Immature natural killer cell (primary cell): Measurements from ENCODE around the gene MET. TPM values are rescaled to one million over a fixed set of nuclear protein-coding genes. Genes with fewer than 3 reads are reported as not detected.

Experiments used
- DNase-seq, 3 donors: peaks; one replicate each; pipeline ENCODE4 v3.0.0; 2022; ENCODE audit warnings: mixed read lengths in 1 of 3
- H3K27ac Mint-ChIP-seq, 6 donors: one replicate each; pipeline ENCODE4 v1.8.0; 2020; ENCODE audit warnings: mixed read lengths in 6 of 6, mild to moderate bottlenecking in 5 of 6, inconsistent platforms in 4 of 6, moderate library complexity in 3 of 6
- H3K27me3 Mint-ChIP-seq, 3 donors: one replicate each; pipeline ENCODE4 v1.8.0; 2020 to 2021; ENCODE audit warnings: low read depth in 3 of 3, mild to moderate bottlenecking in 3 of 3, mixed read lengths in 3 of 3, moderate library complexity in 3 of 3, inconsistent platforms in 1 of 3
- H3K36me3 Mint-ChIP-seq, 3 donors: one replicate each; pipeline ENCODE4 v1.8.0; 2020; ENCODE audit warnings: mixed read lengths in 3 of 3, inconsistent platforms in 2 of 3, mild to moderate bottlenecking in 2 of 3
- H3K4me1 Mint-ChIP-seq, 2 donors: one replicate each; pipeline ENCODE4 v1.8.0; 2020; ENCODE audit warnings: inconsistent platforms in 2 of 2, mild to moderate bottlenecking in 2 of 2, mixed read lengths in 2 of 2, moderate library complexity in 1 of 2
- H3K4me3 Mint-ChIP-seq, 5 donors: one replicate each; pipeline ENCODE4 v1.8.0; 2020; ENCODE audit warnings: mild to moderate bottlenecking in 5 of 5, mixed read lengths in 5 of 5, inconsistent platforms in 3 of 5, moderate library complexity in 3 of 5
- H3K9me3 Mint-ChIP-seq, 6 donors: one replicate each; pipeline ENCODE4 v1.8.0; 2020; ENCODE audit warnings: mild to moderate bottlenecking in 6 of 6, mixed read lengths in 6 of 6, inconsistent platforms in 4 of 6, moderate library complexity in 3 of 6
- polyA plus RNA-seq, 3 donors: library from polyadenylated mRNA; unstranded; fragments of 300-500 nt; fragmentation: Illumina TruSeq; gene quantifications; one replicate each; pipeline ENCODE4 v1.2.3, GENCODE V29; 2021

Gene MET
- polyA plus RNA-seq, 3 donors from 2014 or later, result not detected

DNA sequence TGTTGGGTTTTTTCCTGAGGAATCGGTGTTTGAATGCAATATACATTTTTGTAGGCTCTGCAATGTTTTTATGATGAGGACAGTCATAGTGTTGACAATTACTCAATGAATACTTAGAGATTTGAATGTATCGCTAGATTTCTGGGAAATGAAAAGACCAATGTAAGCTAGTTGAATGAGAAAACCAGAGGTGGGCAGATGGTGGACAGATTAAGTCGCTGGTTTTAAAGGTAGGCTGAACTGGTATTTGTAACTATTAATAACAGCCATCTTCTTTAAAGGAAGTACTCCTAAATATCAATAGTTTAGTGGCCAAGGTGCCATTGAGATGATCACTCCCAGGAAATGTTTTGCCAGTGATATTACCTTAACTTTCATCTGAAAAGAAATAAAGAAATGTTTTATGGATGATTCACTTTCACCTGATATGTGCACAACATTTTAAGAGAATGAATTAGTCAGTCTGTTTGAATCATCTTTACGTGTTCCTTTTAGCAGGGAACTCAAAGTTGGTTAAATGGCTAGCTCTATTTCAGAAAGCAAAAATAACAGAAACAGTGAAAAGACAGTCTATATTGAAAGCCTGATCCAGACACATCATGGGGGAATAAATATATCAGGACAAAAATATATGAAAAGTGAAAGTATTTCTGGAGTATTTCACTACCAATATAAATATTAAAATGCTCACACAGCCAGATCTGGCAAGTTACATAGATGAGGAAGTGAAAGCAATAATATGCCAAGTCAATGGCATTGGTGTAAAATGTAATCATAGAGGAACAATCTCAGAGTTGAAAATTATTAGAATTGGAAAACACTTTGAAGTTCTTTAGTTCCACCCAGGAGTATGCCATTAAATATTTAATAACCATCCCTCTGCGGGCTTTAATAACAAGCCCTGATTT lies 20.7 kb downstream of the MET start:
- Mint-ChIP-seq H3K4me3 (no peak overlapping the region), H3K9me3 (peaks cover 0 to 1% (median 0%) of the 10 kb centered on the region in 6 donors), H3K27me3 (peaks cover 0 to 12% (median 1%) of the 10 kb centered on the region in 3 donors), H3K4me1 (no peaks in the 10 kb centered on the region), H3K27ac (no peak overlapping the region), H3K36me3 (no peaks in the 10 kb centered on the region)
- no peak for DNase-seq

DNA sequence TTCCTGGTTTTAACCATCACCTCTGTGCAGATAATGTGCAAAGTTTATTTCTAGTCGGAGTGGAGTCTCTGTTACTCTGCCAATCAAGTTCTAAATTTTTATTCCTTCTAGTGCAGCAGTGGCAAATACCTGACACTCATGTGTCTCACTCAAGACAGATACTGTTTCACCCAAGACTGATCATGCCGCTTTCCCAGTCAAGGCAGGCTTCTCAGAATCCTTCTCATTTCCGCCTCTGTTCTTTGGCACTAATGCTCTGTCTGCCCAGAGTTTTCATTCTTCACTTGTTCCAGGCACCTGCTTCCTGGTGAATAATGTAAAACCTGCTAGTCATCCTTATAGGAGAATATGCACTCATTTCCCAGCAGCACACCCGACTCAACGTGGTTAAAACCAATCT lies 24.7 kb downstream of the MET start:
- no peaks in the 10 kb centered on the region for H3K36me3 Mint-ChIP-seq
- H3K9me3 Mint-ChIP-seq, result peaks cover 0 to 1% (median 0%) of the 10 kb centered on the region in 6 donors
- no peaks in the 10 kb centered on the region for H3K4me1 Mint-ChIP-seq
- H3K27ac Mint-ChIP-seq, result no peak overlapping the region
- DNase-seq, result no peak
- no peak overlapping the region for H3K4me3 Mint-ChIP-seq
- H3K27me3 Mint-ChIP-seq, result peaks cover 0 to 12% (median 5%) of the 10 kb centered on the region in 3 donors

DNA sequence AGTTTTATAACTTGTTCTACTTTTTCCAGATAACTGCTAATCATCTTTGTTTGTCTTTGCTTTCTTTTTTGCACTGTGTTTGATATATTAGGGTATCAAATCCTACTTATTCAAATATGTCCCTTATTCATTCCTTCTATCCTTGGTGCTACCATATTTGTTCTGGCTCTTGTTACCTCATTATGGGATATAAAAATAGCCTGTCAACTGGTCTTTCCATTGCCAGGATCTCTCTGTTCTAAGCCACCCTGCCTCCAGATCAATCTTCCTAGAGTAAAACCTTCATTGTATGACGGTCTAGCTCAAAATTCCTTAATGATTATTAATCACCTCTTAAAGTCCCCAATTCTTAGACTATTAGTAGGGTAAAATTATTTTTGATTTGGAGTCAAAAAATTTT lies 25.2 kb downstream of the MET start:
- Mint-ChIP-seq H3K9me3 (peaks cover 0 to 1% (median 0%) of the 10 kb centered on the region in 6 donors), H3K4me1 (no peaks in the 10 kb centered on the region), H3K27ac (no peak overlapping the region), H3K27me3 (peaks cover 0 to 12% (median 5%) of the 10 kb centered on the region in 3 donors), H3K36me3 (no peaks in the 10 kb centered on the region), H3K4me3 (no peak overlapping the region)
- no peak for DNase-seq

DNA sequence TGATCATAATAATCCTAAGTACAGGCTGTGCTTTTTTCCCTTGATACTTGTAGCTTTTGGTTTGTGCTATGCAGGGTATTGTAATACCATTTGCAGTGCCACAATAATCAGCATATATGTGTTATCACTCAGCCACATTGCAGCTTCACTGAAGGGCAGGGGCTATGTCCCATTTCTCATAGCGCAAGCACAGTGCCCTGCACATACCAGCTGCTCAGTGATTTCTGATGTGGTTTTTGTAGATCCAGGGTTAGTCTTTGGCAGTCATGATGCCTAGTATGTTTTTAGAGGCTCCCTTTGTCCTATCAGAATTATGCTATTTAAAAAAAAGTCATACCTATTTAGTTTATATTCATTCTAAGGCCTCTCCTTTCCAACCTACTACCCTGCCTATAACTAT lies 25.8 kb downstream of the MET start:
- no peaks in the 10 kb centered on the region for H3K4me1 Mint-ChIP-seq
- peaks cover 0 to 1% (median 0%) of the 10 kb centered on the region in 6 donors for H3K9me3 Mint-ChIP-seq
- no peaks in the 10 kb centered on the region for H3K36me3 Mint-ChIP-seq
- H3K27me3 Mint-ChIP-seq, result peaks cover 0 to 13% (median 5%) of the 10 kb centered on the region in 3 donors
- no peak overlapping the region for H3K4me3 Mint-ChIP-seq
- no peak for DNase-seq
- no peak overlapping the region for H3K27ac Mint-ChIP-seq

DNA sequence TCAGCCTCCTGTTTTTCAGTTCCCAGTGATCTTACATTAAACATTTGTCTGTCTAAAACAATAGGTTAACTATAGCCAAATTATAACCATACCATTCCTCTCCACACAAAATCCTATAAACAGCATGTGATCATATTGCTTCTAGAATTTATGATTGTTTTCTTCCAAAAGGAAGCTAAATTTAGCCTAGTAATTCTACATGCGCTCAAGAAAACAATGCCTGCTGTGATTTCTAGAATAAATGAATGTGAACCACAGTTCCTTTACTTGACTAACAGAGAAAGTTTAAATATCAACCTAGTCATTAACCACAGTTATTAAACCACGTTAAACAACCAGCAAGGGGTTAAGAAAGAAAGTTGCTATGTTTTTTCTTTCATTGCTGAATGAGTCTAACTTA lies 26.4 kb downstream of the MET start:
- Mint-ChIP-seq H3K27ac (no peak overlapping the region), H3K36me3 (no peaks in the 10 kb centered on the region), H3K4me1 (no peaks in the 10 kb centered on the region), H3K27me3 (peaks cover 0 to 15% (median 5%) of the 10 kb centered on the region in 3 donors), H3K9me3 (peaks cover 0 to 1% (median 0%) of the 10 kb centered on the region in 6 donors), H3K4me3 (no peak overlapping the region)
- DNase-seq, result no peak

DNA sequence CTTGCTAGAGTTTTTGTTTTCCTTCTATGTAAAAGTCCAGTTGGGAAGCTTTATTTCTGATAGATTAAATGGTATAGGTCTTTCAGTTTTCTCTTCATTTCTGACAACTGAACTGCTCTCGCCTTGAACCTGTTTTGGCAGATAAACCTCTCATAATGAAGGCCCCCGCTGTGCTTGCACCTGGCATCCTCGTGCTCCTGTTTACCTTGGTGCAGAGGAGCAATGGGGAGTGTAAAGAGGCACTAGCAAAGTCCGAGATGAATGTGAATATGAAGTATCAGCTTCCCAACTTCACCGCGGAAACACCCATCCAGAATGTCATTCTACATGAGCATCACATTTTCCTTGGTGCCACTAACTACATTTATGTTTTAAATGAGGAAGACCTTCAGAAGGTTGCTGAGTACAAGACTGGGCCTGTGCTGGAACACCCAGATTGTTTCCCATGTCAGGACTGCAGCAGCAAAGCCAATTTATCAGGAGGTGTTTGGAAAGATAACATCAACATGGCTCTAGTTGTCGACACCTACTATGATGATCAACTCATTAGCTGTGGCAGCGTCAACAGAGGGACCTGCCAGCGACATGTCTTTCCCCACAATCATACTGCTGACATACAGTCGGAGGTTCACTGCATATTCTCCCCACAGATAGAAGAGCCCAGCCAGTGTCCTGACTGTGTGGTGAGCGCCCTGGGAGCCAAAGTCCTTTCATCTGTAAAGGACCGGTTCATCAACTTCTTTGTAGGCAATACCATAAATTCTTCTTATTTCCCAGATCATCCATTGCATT lies 27.1 kb downstream of the MET start:
- DNase-seq, result no peak
- Mint-ChIP-seq H3K4me3 (no peak overlapping the region), H3K27ac (no peak overlapping the region), H3K4me1 (no peaks in the 10 kb centered on the region), H3K27me3 (peaks cover 2 to 10% (median 5%) of the 10 kb centered on the region in 3 donors), H3K36me3 (no peaks in the 10 kb centered on the region), H3K9me3 (peaks cover 0 to 1% (median 0%) of the 10 kb centered on the region in 6 donors)

DNA sequence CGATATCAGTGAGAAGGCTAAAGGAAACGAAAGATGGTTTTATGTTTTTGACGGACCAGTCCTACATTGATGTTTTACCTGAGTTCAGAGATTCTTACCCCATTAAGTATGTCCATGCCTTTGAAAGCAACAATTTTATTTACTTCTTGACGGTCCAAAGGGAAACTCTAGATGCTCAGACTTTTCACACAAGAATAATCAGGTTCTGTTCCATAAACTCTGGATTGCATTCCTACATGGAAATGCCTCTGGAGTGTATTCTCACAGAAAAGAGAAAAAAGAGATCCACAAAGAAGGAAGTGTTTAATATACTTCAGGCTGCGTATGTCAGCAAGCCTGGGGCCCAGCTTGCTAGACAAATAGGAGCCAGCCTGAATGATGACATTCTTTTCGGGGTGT lies 27.7 kb downstream of the MET start:
- no peak overlapping the region for H3K27ac Mint-ChIP-seq
- H3K9me3 Mint-ChIP-seq, result peaks cover 0 to 1% (median 0%) of the 10 kb centered on the region in 6 donors
- H3K4me3 Mint-ChIP-seq, result no peak overlapping the region
- no peaks in the 10 kb centered on the region for H3K36me3 Mint-ChIP-seq
- no peak for DNase-seq
- no peaks in the 10 kb centered on the region for H3K4me1 Mint-ChIP-seq
- H3K27me3 Mint-ChIP-seq, result peaks cover 2 to 14% (median 5%) of the 10 kb centered on the region in 3 donors

DNA sequence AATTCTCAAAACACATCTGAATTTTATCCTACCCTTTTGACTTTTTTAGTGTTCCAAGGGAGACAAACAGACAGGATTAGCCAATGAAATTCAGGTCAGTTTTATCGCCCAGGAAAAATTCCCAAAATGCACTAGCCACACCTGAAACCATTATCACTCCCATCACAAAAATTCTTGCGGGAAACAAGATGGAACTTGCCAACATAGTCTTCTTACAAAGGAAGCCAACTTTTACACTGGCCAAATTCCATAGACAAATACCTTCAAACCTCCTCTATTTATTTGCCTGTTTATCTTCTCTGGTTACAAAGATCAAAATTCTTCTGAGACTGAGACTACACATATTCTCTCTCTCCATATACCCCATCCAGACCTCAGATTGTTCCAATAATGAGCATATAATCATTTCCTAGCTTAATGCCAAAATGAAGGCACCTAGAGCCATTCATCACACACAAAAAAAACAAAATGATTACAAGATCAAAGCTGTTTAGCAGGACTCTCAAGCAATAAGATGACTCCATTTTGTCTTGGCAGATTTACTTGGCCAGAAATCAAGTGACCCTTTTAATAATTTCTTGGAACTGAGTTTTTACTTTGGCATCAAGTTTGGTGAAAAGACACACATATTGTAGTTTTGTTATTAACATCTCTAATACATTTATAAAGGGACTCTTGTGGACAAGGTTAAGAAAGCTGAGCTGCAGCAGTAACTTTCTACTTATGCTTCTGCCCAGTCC lies 30.2 kb downstream of the MET start:
- Mint-ChIP-seq H3K27me3 (peaks cover 2 to 8% (median 3%) of the 10 kb centered on the region in 3 donors), H3K27ac (no peak overlapping the region), H3K36me3 (no peaks in the 10 kb centered on the region), H3K9me3 (no peaks in the 10 kb centered on the region), H3K4me3 (no peak overlapping the region), H3K4me1 (no peaks in the 10 kb centered on the region)
- no peak for DNase-seq

DNA sequence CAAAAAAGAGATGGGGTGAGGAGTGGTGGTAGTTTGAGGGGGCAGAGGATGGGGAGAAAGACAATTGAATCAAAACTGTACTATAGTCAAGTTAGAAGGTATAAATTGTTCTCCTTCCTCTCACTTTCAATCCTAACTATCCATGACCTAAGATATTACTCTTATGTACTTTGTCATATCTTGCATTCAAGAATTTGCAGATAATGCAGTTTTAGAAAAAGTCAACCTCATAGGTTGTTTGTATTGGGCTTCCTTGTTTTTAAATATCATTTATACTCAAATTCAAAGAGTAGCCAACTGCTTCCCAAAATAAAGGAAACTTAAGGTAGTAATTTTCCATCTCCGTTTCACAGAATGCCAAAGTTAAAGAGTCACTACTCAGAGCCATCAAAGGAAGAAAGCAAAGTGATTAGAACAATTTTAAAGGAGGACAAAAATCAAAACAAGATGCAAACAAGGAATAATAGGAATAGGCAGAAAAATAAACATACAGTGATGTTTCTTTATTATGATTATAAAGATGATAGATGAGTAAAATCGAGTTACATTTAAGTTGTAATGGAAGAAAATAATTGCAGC lies 32.7 kb downstream of the MET start:
- no peak for DNase-seq
- H3K9me3 Mint-ChIP-seq, result no peaks in the 10 kb centered on the region
- peaks cover 2 to 8% (median 2%) of the 10 kb centered on the region in 3 donors for H3K27me3 Mint-ChIP-seq
- no peak overlapping the region for H3K27ac Mint-ChIP-seq
- no peak overlapping the region for H3K4me3 Mint-ChIP-seq
- H3K4me1 Mint-ChIP-seq, result no peaks in the 10 kb centered on the region
- no peaks in the 10 kb centered on the region for H3K36me3 Mint-ChIP-seq

DNA sequence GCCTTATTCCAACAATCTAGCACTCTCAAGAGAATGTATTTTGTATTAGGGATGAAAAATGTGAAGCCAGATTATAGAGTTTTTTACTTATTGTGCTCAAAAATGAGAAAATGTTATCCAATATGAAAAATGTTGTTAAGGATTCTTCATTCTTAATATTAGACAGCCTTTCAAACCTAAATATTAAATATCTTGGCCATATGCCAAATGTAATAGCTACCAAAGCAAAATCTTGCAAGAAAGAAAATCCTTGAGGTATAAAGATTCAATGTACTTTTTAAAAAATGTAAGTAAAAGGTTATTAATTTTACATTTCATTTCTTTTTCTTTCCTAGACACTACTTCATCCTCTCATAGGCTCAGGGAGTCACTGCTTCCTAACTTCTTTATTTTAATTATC lies 33.4 kb downstream of the MET start:
- Mint-ChIP-seq H3K27me3 (peaks cover 2 to 8% (median 2%) of the 10 kb centered on the region in 3 donors), H3K27ac (no peak overlapping the region), H3K4me3 (no peak overlapping the region), H3K9me3 (no peaks in the 10 kb centered on the region), H3K4me1 (no peaks in the 10 kb centered on the region), H3K36me3 (no peaks in the 10 kb centered on the region)
- no peak for DNase-seq

DNA sequence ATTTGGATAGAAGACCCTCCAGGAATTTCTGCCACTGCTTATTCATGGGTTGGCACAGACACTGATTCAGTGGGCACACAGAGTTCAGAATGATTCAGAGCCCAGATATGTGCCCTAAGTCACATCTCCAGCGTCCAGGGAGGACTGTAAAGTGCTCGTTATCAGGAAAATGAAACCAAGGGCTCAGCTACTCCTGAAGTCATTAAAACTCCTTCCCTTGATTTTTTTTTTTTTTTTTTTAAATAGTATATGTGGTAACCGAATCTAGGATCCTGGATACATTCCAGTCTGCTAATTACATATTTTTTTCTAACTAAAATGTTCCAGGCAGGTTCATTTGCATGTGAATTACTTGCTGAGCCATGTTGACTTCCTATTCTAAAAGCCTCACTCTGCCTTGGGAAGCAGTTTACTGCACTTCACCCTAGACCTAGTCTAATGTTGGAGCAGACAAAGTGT lies 34.7 kb downstream of the MET start:
- H3K9me3 Mint-ChIP-seq, result no peaks in the 10 kb centered on the region
- H3K4me1 Mint-ChIP-seq, result no peaks in the 10 kb centered on the region
- H3K36me3 Mint-ChIP-seq, result no peaks in the 10 kb centered on the region
- no peak for DNase-seq
- H3K27ac Mint-ChIP-seq, result no peak overlapping the region
- peaks cover 2 to 8% (median 2%) of the 10 kb centered on the region in 3 donors for H3K27me3 Mint-ChIP-seq
- no peak overlapping the region for H3K4me3 Mint-ChIP-seq

DNA sequence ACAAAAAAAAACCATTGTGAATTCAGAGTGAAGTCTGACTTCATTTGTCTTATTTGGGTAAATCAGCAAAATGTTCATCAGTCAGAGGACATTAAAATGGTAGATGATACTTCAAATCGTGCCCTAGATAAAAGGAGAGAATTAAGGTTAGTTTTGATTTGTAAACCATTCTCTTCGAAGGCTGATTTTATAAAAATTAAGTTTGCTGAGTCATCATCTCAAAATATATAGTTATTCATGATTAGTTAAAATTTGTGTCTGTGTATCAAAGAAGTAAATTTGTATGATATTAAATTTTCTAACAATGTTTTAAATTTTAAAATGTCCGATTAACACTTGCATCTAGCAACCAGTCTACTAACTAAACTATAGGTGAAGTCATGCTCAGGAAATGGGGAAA lies 35.3 kb downstream of the MET start:
- Mint-ChIP-seq H3K4me3 (no peak overlapping the region), H3K27ac (no peak overlapping the region), H3K4me1 (no peaks in the 10 kb centered on the region), H3K27me3 (peaks cover 2 to 8% (median 2%) of the 10 kb centered on the region in 3 donors), H3K36me3 (no peaks in the 10 kb centered on the region), H3K9me3 (no peaks in the 10 kb centered on the region)
- DNase-seq, result no peak

DNA sequence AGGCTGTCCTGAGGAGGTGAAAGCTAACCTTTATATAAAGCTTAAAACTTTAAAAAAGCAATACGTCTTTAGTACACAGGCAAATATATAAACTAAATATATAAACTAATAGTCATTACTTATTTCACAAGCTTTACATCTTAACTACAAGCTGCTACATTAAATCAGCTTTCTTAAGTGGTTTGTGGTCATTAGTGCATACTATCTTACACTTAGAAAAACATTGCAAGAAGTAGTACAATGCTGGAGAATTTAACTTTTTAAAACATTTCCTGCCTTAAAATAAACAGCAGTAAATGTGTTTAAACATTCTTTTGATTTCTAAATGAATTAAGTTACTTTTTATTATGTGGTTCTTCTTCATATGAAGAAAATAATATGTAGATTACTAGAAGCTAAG lies 36.3 kb downstream of the MET start:
- Mint-ChIP-seq H3K36me3 (no peaks in the 10 kb centered on the region), H3K27me3 (peaks cover 2 to 4% (median 3%) of the 10 kb centered on the region in 3 donors), H3K9me3 (no peaks in the 10 kb centered on the region), H3K27ac (no peak overlapping the region), H3K4me3 (no peak overlapping the region), H3K4me1 (no peaks in the 10 kb centered on the region)
- DNase-seq, result no peak
